ENCODE data around the gene ACTR1A. TPM values are rescaled to one million over a fixed set of nuclear protein-coding genes. Genes with fewer than 3 reads are reported as not detected.

The ACTR1A gene
- total RNA-seq (2022; extraction: Qiagen RNA extraction): 84.4 to 101 TPM (median 91.9 TPM) in 5 replicates

GRCh38 chr10:102502337-102503151 is at the start of gene ACTR1A:
ACTR1A (minus strand) TSS chr10:102502712; CDS start chr10:102502647, 65 bp downstream.

DNA sequence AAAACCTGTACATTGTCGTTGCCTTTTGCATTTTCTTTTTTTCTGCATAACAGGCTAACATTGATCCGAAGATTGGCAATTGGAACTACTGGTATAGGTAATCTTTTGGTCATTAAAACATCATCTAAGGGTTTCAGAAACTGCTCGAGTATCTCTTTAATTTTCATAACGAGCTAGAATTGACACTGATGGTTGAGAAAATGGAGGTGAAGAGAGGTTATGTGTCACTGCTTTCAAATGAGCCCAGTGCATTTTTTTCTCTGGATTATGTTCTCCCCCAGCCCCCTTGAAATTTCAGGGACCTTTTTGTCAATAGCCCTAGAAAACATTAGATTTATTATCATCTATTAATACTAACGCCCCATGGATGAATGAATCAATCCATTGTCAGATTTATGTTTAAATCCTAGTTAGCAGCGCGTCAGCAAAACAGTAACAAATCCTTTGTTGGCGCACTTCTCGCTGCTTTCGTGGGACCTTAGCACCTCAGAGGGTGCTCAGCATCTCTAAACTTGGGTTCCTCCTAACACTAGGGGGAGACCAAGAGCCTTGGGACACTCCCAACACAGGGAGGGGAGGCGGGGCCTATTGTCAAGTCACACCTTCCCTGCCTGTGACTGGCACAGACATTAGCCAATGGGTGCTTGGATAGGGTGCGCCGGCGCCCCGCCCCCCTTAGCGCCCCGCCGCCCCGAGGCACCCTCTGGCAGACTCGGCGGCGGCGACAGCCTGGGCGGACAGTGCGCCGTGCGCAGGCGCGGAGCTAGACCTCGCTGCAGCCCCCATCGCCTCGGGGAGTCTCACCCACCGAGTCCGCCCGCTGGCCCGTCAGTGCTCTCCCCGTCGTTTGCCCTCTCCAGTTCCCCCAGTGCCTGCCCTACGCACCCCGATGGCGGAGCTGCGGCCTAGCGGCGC is 1.0 kb upstream of the ACTR1A start, which contains the start of gene SUFU:
Gene SUFU (plus strand): TSS at position 709 of the 915 bp plus-strand sequence. CDS start 181 bp downstream, at position 890.

DNA sequence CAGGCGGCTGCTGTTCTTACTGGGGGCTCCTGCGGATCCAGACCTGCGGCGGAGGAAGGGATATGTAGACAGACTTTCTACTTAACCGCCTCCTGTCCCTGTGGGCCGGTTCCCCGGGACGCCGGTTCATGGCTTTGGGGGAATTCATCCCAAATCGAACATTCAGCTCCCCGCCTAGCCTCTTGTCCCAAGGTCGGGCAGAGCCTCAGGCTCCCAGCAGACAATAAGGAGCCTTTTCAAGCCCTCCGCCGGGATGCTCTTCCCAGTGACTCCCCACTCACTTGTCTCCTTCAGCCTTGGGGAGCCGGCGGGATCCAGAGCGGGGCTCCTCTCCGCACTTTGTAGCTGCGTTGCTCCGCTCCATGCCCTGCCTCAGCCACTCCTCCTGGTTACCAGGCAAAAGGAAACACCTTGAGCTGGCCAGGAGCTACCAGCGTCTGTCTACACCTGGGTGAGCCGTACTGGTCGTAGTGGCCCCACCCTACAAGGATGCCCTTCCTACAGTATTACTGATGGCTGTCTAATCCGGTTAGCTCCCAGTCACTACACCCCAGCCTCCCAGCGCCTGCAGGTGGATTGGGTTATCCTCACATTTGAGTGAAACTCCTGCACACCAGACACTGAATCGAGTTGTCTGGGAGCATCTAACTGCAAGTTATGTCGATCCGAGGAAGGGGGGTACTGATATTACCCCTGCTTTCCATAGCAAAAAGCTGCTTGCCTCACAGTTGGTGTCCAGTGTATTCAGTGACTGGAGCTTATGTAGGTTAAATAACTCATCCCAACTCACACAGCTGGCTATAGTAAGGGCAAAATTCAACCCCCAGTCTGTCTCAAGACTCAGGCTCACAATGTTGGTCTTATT is 51.2 kb downstream of the ACTR1A start, which contains the start of gene C10orf95:
Gene C10orf95 (minus strand): TSS at position 439 of the 865 bp plus-strand sequence. CDS start 450 bp downstream, outside the sequence.

GRCh38 chr10:102432162-102432950 is 70.2 kb downstream of the ACTR1A start, which contains the start of gene CUEDC2:
CUEDC2 (minus strand) TSS chr10:102432574; CDS start chr10:102425188, 7,386 bp downstream.

Other genes starting within 250 kb of the ACTR1A start
- gene NFKB2, start 107.0 kb downstream of the ACTR1A start, total RNA-seq (2022; extraction: Qiagen RNA extraction): 68.1 to 102 TPM (median 85.6 TPM) in 5 replicates
- 0.18 to 0.60 TPM (median 0.46 TPM) in 5 replicates for gene PSD, start 83.9 kb downstream of the ACTR1A start, total RNA-seq (2022; extraction: Qiagen RNA extraction)
- 6.5 to 12.1 TPM (median 10.1 TPM) in 5 replicates for gene FBXL15, start 81.9 kb downstream of the ACTR1A start, total RNA-seq (2022; extraction: Qiagen RNA extraction)
- gene CUEDC2, start 70.1 kb downstream of the ACTR1A start, total RNA-seq (2022; extraction: Qiagen RNA extraction): 61.2 to 73.2 TPM (median 66.7 TPM) in 5 replicates
- 0.08 to 0.19 TPM (median 0.17 TPM) in 5 replicates for gene C10orf95, start 51.2 kb downstream of the ACTR1A start, total RNA-seq (2022; extraction: Qiagen RNA extraction)
- gene SUFU, start 1.3 kb upstream of the ACTR1A start, total RNA-seq (2022; extraction: Qiagen RNA extraction): 5.2 to 7.9 TPM (median 7.2 TPM) in 5 replicates
- gene TRIM8, start 141.8 kb upstream of the ACTR1A start, total RNA-seq (2022; extraction: Qiagen RNA extraction): 41.9 to 47.6 TPM (median 44.8 TPM) in 5 replicates
- 13.7 to 15.3 TPM (median 14.7 TPM) in 5 replicates for gene ARL3, start 211.7 kb upstream of the ACTR1A start, total RNA-seq (2022; extraction: Qiagen RNA extraction)
- gene SFXN2, start 211.9 kb upstream of the ACTR1A start, total RNA-seq (2022; extraction: Qiagen RNA extraction): 2.5 to 3.9 TPM (median 3.5 TPM) in 5 replicates
- 23.5 to 30.2 TPM (median 25.6 TPM) in 5 replicates for gene WBP1L, start 241.2 kb upstream of the ACTR1A start, total RNA-seq (2022; extraction: Qiagen RNA extraction)